HTR-8/SVneo (cell line): ENCODE results near the gene HOMER2.
A peak's percentile ranks its signal among the peaks of the same experiment; 100 is the strongest.

Source experiments
- DNase-seq: peaks from one replicate; pipeline ENCODE4 v3.0.0; 2011; ENCODE audit warnings: low spot score, mixed read lengths; ENCODE audit not compliant: insufficient read length
- FAIRE-seq: peaks from 2 replicates; lab custom pipeline; 2011; peaks lifted over from hg19 to GRCh38; lab: Jason Lieb, UNC

The HOMER2 gene

GRCh38 chr15:82810061-82810889, 142.2 kb downstream of the HOMER2 start:
- FAIRE-seq (no peak), DNase-seq (no peak)

GRCh38 chr15:82809308-82810060, 143.0 kb downstream of the HOMER2 start, which contains the start of gene WHAMM:
TSS of gene WHAMM (plus strand) at chr15:82809628. CDS start at chr15:82809727, 99 bp downstream.
- DNase-seq (peak; percentile 98), FAIRE-seq (no peak)

GRCh38 chr15:82808634-82809041, 143.9 kb downstream of the HOMER2 start:
- DNase-seq (no peak), FAIRE-seq (no peak)

GRCh38 chr15:82807920-82808633, 144.4 kb downstream of the HOMER2 start:
- FAIRE-seq, result no peak
- no peak for DNase-seq

- DNase-seq (no peak), FAIRE-seq (no peak)
Measured at GRCh38 chr15:82805994-82806406, 146.5 kb downstream of the HOMER2 start, which contains the start of gene FSD2. TSS of gene FSD2 (minus strand) at chr15:82806069. CDS start at chr15:82787390, 18,679 bp downstream.

- FAIRE-seq (no peak), DNase-seq (no peak)
Measured at GRCh38 chr15:82804575-82804949, 148.0 kb downstream of the HOMER2 start.

- no peak for DNase-seq
- FAIRE-seq, result no peak
Measured at GRCh38 chr15:82803793-82804574, 148.5 kb downstream of the HOMER2 start.

- FAIRE-seq (no peak), DNase-seq (no peak)
Measured at GRCh38 chr15:82802497-82802896, 150.0 kb downstream of the HOMER2 start.

- DNase-seq (no peak), FAIRE-seq (no peak)
Measured at GRCh38 chr15:82799183-82799841, 153.2 kb downstream of the HOMER2 start.
